HL-60 (cell line): Measurements from ENCODE around the gene MAD1L1.

Experiments
- DNase-seq, 2 experiments: peaks; one replicate each; pipeline ENCODE4 v3.0.0-alpha.2; 2010 to 2020; ENCODE audit warnings: low read depth in 1 of 2, low spot score in 1 of 2
- H3K27ac ChIP-seq: fragments of 250-450 bp; sonication (Bioruptor Pico); replicated peaks from 2 replicates; pipeline ENCODE4 v1.5.1; 2020; ENCODE audit warnings: mild to moderate bottlenecking, moderate library complexity
- H3K27me3 ChIP-seq: fragments of 250-450 bp; sonication (Bioruptor Pico); 2 replicates; pipeline ENCODE4 v1.5.1; 2021; ENCODE audit warnings: mild to moderate bottlenecking, moderate library complexity; ENCODE audit not compliant: insufficient read depth, poor library complexity, severe bottlenecking
- H3K4me3 ChIP-seq: replicated peaks from 2 replicates; pipeline ENCODE4 v1.5.1; 2011; ENCODE audit warnings: mild to moderate bottlenecking, control low read depth, low read length; ENCODE audit not compliant: insufficient read depth
- GABPA ChIP-seq: IDR thresholded peaks from 2 replicates; pipeline ENCODE4 v1.6.1; 2012; ENCODE audit warnings: low read depth
- POLR2AphosphoS5 ChIP-seq: IDR thresholded peaks from 2 replicates; pipeline ENCODE4 v1.6.1; 2012; ENCODE audit warnings: low read depth
- SPI1 ChIP-seq: IDR thresholded peaks from 2 replicates; pipeline ENCODE4 v1.6.1; 2012; ENCODE audit warnings: low read depth, mild to moderate bottlenecking, borderline replicate concordance
- TF ChIP-seq, protein P1 (sequence below): IDR thresholded peaks from one replicate; pipeline ENCODE4 v1.5.1; 2011; ENCODE audit warnings: low read length, control low read depth, inconsistent platforms; ENCODE audit not compliant: insufficient read depth
- TF ChIP-seq, protein P2 (sequence below): IDR thresholded peaks from 2 replicates; pipeline ENCODE4 v1.6.1; 2012; ENCODE audit warnings: low read depth; ENCODE audit not compliant: insufficient replicate concordance

The MAD1L1 gene

DNA sequence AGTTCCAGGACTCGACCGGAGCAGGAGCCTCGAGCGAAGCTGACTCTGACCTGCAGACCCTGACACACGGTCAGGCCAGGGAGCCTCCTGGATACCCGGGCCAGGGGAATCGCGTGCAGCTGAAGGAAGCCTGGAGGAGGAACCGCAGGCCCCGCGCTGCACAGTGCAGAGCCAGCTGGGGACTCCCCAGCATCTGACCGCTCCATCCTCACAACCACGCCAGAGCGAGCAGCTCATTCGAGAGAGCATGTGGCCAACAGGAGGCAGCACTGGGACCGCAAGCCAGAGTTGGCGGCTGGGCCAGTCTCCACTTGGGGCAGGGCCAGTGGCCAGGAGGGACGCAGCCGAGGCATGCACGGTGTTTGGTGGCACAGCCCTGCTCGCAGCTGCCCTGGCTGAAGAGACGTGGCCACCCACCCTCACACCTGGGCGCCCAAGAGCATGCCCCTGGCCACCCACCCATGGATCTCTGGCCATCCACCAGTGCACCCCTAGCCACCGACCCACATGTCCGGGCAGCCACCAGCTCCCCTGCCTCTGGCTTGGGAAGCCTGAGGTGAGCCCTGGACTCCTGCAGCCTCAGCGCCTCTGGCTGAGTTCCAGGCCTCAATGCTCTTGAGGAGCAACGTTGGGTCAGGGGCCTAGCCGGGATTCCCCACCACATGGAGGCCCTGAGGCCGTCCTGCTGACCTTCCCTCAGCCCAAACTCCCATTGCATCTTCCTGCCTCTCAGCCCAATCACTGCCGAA is 348.7 kb downstream of the MAD1L1 start:
- no peak overlapping the region for H3K4me3 ChIP-seq
- no peaks in the 10 kb centered on the region for H3K27me3 ChIP-seq
- TF ChIP-seq, protein P1, sequence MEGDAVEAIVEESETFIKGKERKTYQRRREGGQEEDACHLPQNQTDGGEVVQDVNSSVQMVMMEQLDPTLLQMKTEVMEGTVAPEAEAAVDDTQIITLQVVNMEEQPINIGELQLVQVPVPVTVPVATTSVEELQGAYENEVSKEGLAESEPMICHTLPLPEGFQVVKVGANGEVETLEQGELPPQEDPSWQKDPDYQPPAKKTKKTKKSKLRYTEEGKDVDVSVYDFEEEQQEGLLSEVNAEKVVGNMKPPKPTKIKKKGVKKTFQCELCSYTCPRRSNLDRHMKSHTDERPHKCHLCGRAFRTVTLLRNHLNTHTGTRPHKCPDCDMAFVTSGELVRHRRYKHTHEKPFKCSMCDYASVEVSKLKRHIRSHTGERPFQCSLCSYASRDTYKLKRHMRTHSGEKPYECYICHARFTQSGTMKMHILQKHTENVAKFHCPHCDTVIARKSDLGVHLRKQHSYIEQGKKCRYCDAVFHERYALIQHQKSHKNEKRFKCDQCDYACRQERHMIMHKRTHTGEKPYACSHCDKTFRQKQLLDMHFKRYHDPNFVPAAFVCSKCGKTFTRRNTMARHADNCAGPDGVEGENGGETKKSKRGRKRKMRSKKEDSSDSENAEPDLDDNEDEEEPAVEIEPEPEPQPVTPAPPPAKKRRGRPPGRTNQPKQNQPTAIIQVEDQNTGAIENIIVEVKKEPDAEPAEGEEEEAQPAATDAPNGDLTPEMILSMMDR: no peak
- TF ChIP-seq, protein P2, sequence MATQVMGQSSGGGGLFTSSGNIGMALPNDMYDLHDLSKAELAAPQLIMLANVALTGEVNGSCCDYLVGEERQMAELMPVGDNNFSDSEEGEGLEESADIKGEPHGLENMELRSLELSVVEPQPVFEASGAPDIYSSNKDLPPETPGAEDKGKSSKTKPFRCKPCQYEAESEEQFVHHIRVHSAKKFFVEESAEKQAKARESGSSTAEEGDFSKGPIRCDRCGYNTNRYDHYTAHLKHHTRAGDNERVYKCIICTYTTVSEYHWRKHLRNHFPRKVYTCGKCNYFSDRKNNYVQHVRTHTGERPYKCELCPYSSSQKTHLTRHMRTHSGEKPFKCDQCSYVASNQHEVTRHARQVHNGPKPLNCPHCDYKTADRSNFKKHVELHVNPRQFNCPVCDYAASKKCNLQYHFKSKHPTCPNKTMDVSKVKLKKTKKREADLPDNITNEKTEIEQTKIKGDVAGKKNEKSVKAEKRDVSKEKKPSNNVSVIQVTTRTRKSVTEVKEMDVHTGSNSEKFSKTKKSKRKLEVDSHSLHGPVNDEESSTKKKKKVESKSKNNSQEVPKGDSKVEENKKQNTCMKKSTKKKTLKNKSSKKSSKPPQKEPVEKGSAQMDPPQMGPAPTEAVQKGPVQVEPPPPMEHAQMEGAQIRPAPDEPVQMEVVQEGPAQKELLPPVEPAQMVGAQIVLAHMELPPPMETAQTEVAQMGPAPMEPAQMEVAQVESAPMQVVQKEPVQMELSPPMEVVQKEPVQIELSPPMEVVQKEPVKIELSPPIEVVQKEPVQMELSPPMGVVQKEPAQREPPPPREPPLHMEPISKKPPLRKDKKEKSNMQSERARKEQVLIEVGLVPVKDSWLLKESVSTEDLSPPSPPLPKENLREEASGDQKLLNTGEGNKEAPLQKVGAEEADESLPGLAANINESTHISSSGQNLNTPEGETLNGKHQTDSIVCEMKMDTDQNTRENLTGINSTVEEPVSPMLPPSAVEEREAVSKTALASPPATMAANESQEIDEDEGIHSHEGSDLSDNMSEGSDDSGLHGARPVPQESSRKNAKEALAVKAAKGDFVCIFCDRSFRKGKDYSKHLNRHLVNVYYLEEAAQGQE: no peak
- TF ChIP-seq GABPA (no peak), POLR2AphosphoS5 (no peak), SPI1 (no peak)
- peak; percentile 21 to 66 for DNase-seq
- H3K27ac ChIP-seq: peak overlapping the region; percentile 94

DNA sequence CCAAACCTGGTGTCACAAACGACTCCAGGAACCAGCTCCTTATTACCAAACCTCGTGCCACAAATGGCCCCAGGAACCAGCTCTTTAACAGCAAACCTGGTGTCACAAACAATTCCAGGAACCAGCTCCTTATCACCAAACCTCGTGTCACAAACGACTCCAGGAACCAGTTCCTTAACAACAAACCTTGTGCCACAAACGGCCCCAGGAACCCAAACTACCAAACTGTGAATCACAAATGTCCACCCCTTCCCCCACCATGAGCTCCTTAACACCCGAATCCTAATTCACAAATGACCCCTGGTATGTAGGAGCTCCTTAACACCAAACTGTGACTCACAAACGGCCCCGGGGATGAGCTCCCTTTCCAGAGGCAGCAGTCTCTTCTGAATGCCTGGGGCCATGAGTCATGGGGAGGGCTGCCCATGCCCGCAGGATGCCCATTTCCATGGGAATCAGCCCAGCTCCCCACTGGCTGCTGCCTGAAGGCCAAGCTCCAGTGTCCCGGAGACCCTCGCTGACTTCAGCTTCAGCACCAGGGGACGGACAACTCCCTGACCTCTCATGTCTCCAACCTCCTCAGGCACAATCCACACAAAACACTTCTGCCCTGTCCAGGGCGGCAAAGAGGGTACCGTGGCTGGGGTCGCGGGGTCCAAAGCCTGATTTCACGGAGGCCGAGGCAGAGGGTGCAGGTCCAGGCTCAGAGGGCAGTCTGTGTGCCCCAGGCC is 349.5 kb downstream of the MAD1L1 start:
- no peak for TF ChIP-seq SPI1
- 0 out of 2 replicates have a peak, but pooled peaks have one; percentile 29 for TF ChIP-seq POLR2AphosphoS5
- TF ChIP-seq, protein P2: peak; percentile 85
- TF ChIP-seq GABPA: no peak
- TF ChIP-seq, protein P1: no peak
- DNase-seq: peak; percentile 33 to 75
- Histone ChIP-seq H3K27me3 (no peaks in the 10 kb centered on the region), H3K4me3 (no peak overlapping the region), H3K27ac (peak overlapping the region; percentile 94)

DNA sequence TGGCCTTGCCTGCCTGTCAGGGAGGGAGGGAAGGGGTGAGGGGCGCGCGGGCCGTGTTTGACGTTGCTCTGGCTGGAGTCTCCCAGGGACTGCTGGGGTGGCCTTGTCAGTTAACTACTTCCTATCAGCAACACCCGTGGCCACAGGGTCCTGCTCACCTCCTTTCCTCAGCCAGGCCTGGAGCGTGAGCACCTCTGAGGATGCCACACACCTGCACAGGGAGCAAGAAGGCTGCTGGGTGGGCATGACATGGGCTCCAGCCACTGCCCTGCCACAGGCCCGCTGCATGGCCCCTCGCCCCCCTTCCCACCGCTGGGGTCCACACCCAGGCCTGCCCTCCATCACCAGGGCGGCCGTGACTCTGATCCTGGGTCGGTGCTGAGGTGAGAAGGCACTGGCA is 350.3 kb downstream of the MAD1L1 start:
- TF ChIP-seq GABPA (no peak), SPI1 (no peak), POLR2AphosphoS5 (no peak)
- TF ChIP-seq, protein P2: no peak
- TF ChIP-seq, protein P1: no peak
- H3K4me3 ChIP-seq: no peak overlapping the region
- H3K27ac ChIP-seq: peak overlapping the region; percentile 94
- H3K27me3 ChIP-seq: no peaks in the 10 kb centered on the region
- DNase-seq: peak in 1 of 2 experiments; percentile 39
